Activated T-helper 9 cell treated with anti-CD3 and anti-CD28 coated beads, Interleukin-2, amount 50 U/mL, for 16 hours (primary cell): ENCODE measurements around the gene TBC1D21.

ENCODE experiments used
- DNase-seq: peaks from one replicate; pipeline ENCODE4 v3.0.0-alpha.2; 2020; ENCODE audit warnings: low read depth

The TBC1D21 gene

DNA sequence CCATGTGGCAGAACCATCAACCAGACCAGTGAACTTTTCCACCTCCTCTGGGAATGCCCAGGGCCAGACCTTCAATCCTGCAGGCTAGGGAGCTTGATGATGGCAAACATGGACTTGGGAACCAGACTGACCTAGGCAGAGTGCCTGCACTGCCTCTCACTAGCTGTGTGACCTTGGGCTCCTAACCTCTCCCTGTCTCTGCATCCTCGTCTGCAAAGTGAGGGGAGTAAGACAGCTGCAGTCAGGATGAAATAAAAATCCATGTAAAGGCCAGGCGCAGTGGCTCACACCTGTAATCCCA, 35.4 kb downstream of the TBC1D21 start:
- DNase-seq, result no peak

GRCh38 chr15:73909651-73910050, 36.3 kb downstream of the TBC1D21 start:
- no peak for DNase-seq

GRCh38 chr15:73910522-73911303, 37.3 kb downstream of the TBC1D21 start:
- no peak for DNase-seq

DNA sequence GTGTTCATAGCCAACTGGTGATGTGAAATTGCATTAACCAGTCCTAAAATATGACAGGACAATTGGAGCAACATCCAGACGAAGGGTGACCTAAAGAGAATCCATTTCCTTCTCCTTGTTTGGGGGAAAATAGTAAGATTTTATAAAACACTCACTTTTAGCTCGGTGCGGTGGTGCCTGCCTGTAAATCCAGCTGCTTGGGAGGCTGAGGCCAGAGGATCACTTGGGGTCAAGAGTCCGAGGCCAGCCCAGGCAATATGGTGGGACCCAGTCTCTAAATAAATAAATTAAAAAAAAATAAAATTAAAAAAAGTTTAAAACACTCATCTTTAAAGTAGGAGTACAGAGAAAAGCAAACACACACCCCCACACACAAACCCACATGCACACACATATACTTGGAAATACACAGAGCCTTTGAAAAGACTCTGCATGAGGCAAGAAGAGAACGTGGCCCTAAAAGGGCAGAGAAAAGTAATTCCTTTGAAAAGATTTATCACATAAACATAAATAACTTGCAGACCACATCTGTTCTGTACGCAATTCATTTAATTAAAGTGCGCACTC, 38.7 kb downstream of the TBC1D21 start:
- DNase-seq, result no peak

GRCh38 chr15:73914145-73914544, 40.8 kb downstream of the TBC1D21 start:
- no peak for DNase-seq

DNA sequence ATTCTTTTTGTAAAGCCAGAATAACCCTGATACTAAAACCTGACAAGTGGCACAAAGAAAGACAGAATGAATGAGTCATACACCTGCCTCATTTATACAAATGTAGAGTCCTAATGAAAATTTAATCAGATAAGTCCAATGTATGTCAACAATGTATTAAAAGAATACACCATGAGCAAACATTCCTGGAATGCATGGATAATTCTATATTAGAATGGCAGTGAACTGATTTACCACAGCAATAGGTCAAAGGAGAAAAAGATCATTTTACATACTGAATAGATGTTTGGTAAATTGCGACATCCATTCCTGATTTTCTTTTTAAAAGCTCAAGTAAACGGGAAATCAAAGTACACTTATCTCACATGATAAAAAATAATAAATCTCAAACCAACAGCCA, 41.7 kb downstream of the TBC1D21 start:
- DNase-seq, result no peak

DNA sequence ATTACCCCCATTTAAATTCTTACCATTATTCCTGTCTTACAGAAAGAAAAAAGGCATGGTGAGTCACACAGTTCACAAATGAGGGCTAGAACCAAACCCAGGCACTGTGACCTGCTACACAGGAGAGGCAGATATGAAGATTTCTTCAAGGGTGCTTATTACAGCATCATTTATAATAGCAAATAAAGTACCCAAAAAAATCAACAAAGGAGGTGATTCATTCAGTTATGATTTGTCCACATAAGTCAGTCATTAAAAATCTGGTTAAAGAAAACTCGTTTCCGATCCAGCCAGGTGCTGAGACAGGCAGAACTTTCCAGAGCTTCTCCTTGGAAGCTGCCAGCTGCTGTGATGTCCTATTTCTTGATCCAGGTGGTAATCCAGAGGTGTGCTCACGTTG, 45.4 kb downstream of the TBC1D21 start:
- no peak for DNase-seq

DNA sequence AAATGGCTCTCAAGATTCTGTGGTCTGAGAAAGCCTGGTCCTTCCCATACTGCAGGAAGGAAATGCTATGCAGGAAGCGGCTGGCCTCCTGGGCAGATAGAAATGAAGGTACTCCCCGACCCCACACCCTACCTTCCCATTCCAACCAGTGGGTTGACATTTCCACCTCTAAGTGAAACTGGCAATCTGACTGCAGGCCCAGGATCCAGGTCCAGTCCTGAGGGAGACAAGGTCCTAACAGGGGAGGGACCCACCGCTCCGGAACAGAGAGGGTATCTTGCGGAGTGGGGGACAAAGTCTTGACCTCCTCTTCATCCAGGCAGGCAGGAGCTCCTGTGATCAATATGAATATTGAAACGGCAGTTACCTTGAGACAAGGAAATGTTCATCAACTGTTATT, 46.3 kb downstream of the TBC1D21 start:
- DNase-seq, result no peak

- no peak for DNase-seq
Observed at GRCh38 chr15:73921254-73921925, 48.0 kb downstream of the TBC1D21 start.

- no peak for DNase-seq
Observed at GRCh38 chr15:73922186-73923151, 49.1 kb downstream of the TBC1D21 start.

DNA sequence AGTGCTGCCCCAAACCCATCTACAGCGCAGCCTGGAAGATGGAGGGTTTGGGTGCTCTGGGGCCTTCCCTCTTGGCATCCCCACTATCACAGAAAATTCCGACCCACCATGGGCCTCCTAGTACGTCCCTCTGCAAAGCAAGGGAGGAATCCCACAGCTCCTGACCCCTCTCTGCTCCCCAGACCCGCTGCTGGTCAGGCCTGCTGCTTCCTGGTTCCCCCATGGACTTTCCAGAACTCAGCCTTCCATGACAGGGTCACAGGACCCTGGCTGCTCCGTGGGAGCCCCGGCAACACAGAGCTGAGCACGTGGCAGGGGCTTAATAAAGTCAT, 49.8 kb downstream of the TBC1D21 start:
- no peak for DNase-seq

GRCh38 chr15:73923488-73924164, 50.3 kb downstream of the TBC1D21 start:
- no peak for DNase-seq

GRCh38 chr15:73924171-73924921, 51.0 kb downstream of the TBC1D21 start:
- no peak for DNase-seq

DNA sequence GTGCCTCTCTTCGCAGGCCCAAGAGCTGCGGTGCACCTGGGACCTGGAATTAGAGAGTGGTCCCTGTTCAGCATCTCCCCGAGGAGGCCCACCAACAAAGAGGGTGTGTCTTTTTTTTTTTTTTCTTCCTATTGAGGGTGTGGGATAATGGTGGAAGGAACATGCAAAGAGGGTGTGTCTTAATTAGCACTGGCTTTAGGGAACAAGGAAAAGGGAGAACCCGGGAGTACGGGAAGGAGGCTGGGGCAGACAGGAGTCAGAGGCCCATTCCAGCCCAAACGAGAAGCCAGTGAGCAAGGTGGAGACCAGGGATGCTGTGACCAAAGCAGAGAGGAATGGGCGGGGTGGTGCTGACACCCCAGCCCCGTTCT, 52.5 kb downstream of the TBC1D21 start:
- DNase-seq, result no peak

DNA sequence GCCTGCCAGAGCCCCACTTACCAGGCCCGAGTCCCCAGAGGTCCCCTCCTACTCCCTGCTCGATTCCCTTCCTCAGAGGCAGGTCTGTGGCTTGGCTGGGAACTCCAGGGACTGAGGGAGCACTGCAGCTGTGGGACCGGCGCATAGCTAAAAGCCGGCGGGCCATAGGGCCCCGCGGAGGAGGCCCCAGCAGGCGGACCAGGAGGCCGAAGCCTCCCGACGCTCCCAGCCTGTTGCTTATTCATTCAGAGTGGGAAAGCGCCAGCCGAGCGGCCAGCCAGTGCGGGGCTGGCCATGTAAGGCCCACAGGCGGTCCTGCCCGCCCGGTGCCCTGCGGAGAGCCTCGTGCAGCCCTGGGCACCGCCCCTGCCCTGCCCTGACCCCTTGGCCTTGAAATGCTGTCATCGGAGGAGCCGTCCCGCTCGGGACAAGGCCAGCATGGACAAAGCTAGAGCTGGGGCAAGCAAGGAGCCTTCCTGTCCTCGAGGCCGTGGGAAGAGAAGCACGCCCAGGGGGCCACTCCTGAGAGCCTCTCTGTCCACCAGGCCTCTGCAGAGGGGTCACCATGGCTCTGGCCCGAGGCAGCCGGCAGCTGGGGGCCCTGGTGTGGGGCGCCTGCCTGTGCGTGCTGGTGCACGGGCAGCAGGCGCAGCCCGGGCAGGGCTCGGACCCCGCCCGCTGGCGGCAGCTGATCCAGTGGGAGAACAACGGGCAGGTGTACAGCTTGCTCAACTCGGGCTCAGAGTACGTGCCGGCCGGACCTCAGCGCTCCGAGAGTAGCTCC, 53.0 kb downstream of the TBC1D21 start, which contains the start of gene LOXL1:
Gene LOXL1, plus strand, starts transcription at position 244 of the 784 bp plus-strand sequence. Its CDS starts 322 bp downstream, at position 566.
- DNase-seq, result no peak

GRCh38 chr15:73927003-73927475, 53.7 kb downstream of the TBC1D21 start:
- peak; percentile 30 for DNase-seq

GRCh38 chr15:73927476-73928240, 54.3 kb downstream of the TBC1D21 start:
- DNase-seq, result peak; percentile 75

- DNase-seq, result no peak
Observed at GRCh38 chr15:73928241-73928579, 54.8 kb downstream of the TBC1D21 start.

DNA sequence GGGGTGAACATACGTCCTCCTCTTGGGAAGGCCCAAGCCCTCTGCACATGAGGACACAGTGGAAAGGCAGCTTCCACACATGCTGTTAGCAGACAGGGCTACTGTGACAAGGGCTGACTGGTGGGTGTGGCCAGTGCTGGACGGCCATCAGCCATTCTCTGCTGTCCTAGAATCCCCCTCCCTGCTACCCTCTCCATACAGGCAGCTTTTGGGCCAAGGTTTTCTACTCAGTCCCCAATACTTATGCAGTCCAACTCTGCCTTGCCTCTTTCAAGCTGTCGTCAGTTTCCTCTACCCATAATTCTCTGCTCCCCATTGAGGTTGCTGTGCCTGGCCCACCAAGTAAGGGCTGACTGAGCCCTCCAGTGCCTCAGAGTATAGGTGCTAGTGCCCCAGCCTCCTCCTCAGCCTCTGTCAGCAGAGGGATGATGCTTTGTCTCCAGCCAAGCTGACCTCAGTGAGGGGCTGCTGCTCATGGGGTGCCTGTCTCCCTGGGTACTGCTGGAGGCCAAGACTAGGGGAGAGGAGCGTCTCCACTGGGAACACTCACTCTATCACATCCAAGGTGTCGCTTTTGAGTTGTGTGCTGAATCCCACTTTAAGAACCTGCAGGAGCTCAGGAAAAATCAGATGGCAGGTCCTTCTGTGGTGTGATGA, 55.7 kb downstream of the TBC1D21 start:
- no peak for DNase-seq
